Subcutaneous adipose tissue (tissue), 4 donors: Measurements from ENCODE around the gene ARMC7. TPM values are rescaled to one million over a fixed set of nuclear protein-coding genes. Genes with fewer than 3 reads are reported as not detected.

Source experiments
- CTCF ChIP-seq: fragments of 450-650 bp; IDR thresholded peaks from one replicate; pipeline ENCODE4 v1.5.1; 2016; ENCODE audit warnings: low read depth, mild to moderate bottlenecking, control low read depth, antibody characterized with exemption, moderate library complexity
- total RNA-seq, 4 donors: library from RNA; depleted of rRNA; stranded (reverse); fragments of >200 nt; gene quantifications; one replicate each; pipeline ENCODE4 v1.1.0, GENCODE V29; 2016

The ARMC7 gene
- total RNA-seq, 4 donors from 2014 or later = 3.1 to 7.0 (median 6.1) TPM

GRCh38 chr17:75088465-75089417, 21.0 kb upstream of the ARMC7 start:
- no peak for TF ChIP-seq CTCF

GRCh38 chr17:75090871-75091854, 18.6 kb upstream of the ARMC7 start:
- no peak for TF ChIP-seq CTCF

GRCh38 chr17:75091855-75092327, 17.9 kb upstream of the ARMC7 start:
- no peak for TF ChIP-seq CTCF

GRCh38 chr17:75093548-75094158, 16.1 kb upstream of the ARMC7 start:
- no peak for TF ChIP-seq CTCF

- TF ChIP-seq CTCF = no peak
Measured at GRCh38 chr17:75094871-75095399, 14.8 kb upstream of the ARMC7 start.

GRCh38 chr17:75096082-75096625, 13.6 kb upstream of the ARMC7 start:
- TF ChIP-seq CTCF = no peak
